Transverse colon (tissue), 3 donors: ENCODE measurements around the gene EXOC6.

Source experiments
- EP300 ChIP-seq: sonication (generic); formaldehyde crosslinking; IDR thresholded peaks from one replicate; pipeline ENCODE4 v1.6.1; 2017; ENCODE audit warnings: antibody characterized with exemption, low read depth
- POLR2A ChIP-seq: fragments of 450-650 bp; IDR thresholded peaks from one replicate; pipeline ENCODE4 v1.6.1; 2016; ENCODE audit warnings: antibody characterized with exemption, mild to moderate bottlenecking, moderate library complexity
- TF ChIP-seq, protein P1 (sequence below), 5 experiments: fragments of 200-600 bp in 3 of 5; fragments of 450-650 bp in 2 of 5; sonication (generic) in 3 of 5; IDR thresholded peaks; 1 replicate in 2 of 5; 2 replicates in 3 of 5; pipeline ENCODE4 v1.5.1; 2016 to 2017; ENCODE audit warnings: antibody characterized with exemption in 5 of 5, inconsistent platforms in 3 of 5, mild to moderate bottlenecking in 2 of 5, moderate library complexity in 1 of 5

DNA sequence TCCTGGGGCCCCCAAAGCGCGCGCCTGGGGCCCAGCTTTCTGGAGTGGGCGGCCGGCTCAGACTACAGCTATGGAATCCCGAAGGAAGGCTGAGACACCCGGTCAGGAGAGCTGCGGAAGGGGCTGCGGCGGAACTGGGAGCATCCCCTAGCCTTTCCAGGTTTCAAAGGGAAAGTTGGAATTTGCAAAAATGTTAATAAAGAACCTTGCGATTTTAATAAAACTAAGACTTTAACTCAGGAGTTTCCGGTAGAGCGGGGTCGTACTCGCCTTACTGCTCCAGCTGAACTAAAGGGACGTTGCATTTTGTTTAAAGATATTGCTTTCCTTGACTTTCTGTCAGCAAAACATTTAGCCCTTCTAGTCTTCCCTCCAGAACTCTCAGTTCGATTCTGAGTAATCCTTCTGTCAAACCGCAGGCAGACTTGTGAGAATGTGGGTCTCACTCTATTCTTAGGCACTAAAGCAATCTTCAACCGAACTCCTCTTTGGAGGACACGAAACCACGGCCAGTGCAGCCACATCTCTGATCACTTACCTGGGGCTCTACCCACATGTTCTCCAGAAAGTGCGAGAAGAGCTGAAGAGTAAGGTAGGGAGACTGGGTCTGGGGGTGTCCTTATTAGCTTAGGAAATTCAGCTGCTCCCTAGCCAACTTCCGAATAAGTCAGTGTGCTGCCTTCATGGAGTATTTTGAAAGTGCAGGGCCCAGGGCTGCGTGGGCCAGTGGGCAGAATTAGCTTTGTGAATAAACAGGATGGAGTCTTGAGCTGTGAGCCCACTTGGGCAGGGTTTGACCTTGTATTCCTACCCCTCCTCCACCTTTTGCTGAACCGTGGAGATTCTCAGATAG lies 227.3 kb downstream of the EXOC6 start:
- TF ChIP-seq, protein P1, sequence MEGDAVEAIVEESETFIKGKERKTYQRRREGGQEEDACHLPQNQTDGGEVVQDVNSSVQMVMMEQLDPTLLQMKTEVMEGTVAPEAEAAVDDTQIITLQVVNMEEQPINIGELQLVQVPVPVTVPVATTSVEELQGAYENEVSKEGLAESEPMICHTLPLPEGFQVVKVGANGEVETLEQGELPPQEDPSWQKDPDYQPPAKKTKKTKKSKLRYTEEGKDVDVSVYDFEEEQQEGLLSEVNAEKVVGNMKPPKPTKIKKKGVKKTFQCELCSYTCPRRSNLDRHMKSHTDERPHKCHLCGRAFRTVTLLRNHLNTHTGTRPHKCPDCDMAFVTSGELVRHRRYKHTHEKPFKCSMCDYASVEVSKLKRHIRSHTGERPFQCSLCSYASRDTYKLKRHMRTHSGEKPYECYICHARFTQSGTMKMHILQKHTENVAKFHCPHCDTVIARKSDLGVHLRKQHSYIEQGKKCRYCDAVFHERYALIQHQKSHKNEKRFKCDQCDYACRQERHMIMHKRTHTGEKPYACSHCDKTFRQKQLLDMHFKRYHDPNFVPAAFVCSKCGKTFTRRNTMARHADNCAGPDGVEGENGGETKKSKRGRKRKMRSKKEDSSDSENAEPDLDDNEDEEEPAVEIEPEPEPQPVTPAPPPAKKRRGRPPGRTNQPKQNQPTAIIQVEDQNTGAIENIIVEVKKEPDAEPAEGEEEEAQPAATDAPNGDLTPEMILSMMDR (IDR thresholded peaks at IDR 0.05), result no peak
- no peak for TF ChIP-seq EP300
- TF ChIP-seq POLR2A, result no peak
